Glomerular endothelial cell (primary cell): ENCODE data around the gene RNF4. TPM values are rescaled to one million over a fixed set of nuclear protein-coding genes. Genes with fewer than 3 reads are reported as not detected.
"Not testable (repeated sequence)": the region's sequence is repeated elsewhere in the genome, so short reads cannot be mapped to it uniquely, and the experiment has no call there.

Experiments
- DNase-seq: peaks from one replicate; pipeline ENCODE4 v3.0.0-alpha.2; 2011; ENCODE audit warnings: low read depth, low spot score; ENCODE audit errors: extremely low read depth
- total RNA-seq: library from RNA; depleted of rRNA; stranded (reverse); fragments of >200 nt; gene quantifications from 2 replicates; pipeline ENCODE4 v1.2.3, GENCODE V29; 2015

Gene RNF4
- total RNA-seq, 1 donor from 2014 or later, result 59.9 TPM

GRCh38 chr4:2485956-2486355 lies 17.1 kb downstream of the RNF4 start:
- no peak for DNase-seq

GRCh38 chr4:2486981-2487380 lies 18.1 kb downstream of the RNF4 start:
- no peak for DNase-seq

GRCh38 chr4:2487632-2488031 lies 18.7 kb downstream of the RNF4 start:
- no peak for DNase-seq

GRCh38 chr4:2489081-2489805 lies 20.3 kb downstream of the RNF4 start:
- no peak for DNase-seq

GRCh38 chr4:2489841-2490552 lies 21.1 kb downstream of the RNF4 start:
- no peak for DNase-seq

GRCh38 chr4:2492970-2493369 lies 24.1 kb downstream of the RNF4 start:
- DNase-seq, result no peak

- no peak for DNase-seq
Observed at GRCh38 chr4:2494992-2495391, 26.1 kb downstream of the RNF4 start.

GRCh38 chr4:2497324-2497723 lies 28.4 kb downstream of the RNF4 start:
- DNase-seq, result no peak

GRCh38 chr4:2497931-2498330 lies 29.0 kb downstream of the RNF4 start:
- no peak for DNase-seq

- DNase-seq, result no peak
Observed at GRCh38 chr4:2500547-2500946, 31.6 kb downstream of the RNF4 start.

GRCh38 chr4:2501034-2501594 lies 32.2 kb downstream of the RNF4 start:
- no peak for DNase-seq

- no peak for DNase-seq
Observed at GRCh38 chr4:2503809-2504208, 34.9 kb downstream of the RNF4 start.

GRCh38 chr4:2507259-2507658 lies 38.4 kb downstream of the RNF4 start:
- no peak for DNase-seq

- DNase-seq, result no peak
Observed at GRCh38 chr4:2507855-2508254, 38.9 kb downstream of the RNF4 start.

- no peak for DNase-seq
Observed at GRCh38 chr4:2510351-2511259, 41.7 kb downstream of the RNF4 start.

- no peak for DNase-seq
Observed at GRCh38 chr4:2511645-2512131, 42.8 kb downstream of the RNF4 start.

GRCh38 chr4:2512396-2513135 lies 43.7 kb downstream of the RNF4 start:
- no peak for DNase-seq

- not testable (repeated sequence) for DNase-seq
Observed at GRCh38 chr4:2514193-2514592, 45.3 kb downstream of the RNF4 start.

- DNase-seq, result not testable (repeated sequence)
Observed at GRCh38 chr4:2514944-2515343, 46.0 kb downstream of the RNF4 start.
